DND-41 (cell line): Measurements from ENCODE around the gene FAM20C.

ENCODE experiments used
- ATAC-seq: fragments of 200-7000 bp; cut with Tn5 transposase; 3 replicates; pipeline ENCODE4 v1.9.1; 2021; ENCODE audit warnings: low read depth; ENCODE audit not compliant: insufficient read depth
- DNase-seq: peaks from one replicate; pipeline ENCODE4 v3.0.0-alpha.2; 2020
- H2AFZ ChIP-seq: 2 replicates; pipeline ENCODE4 v1.6.0; 2012; ENCODE audit warnings: low read depth, low read length
- H3K27ac ChIP-seq: 2 replicates; pipeline ENCODE4 v1.5.1; 2012; ENCODE audit warnings: low read length, inconsistent platforms
- H3K27me3 ChIP-seq: fragments of 200-600 bp; sonication (generic); 2 replicates; pipeline ENCODE4 v1.6.0; 2012; ENCODE audit warnings: low read length, mild to moderate bottlenecking, inconsistent platforms; ENCODE audit not compliant: insufficient read depth, poor library complexity
- H3K36me3 ChIP-seq: 2 replicates; pipeline ENCODE4 v1.5.1; 2012; ENCODE audit warnings: low read length, inconsistent platforms; ENCODE audit not compliant: insufficient read depth
- H3K4me1 ChIP-seq: 2 replicates; pipeline ENCODE4 v1.5.1; 2012; ENCODE audit warnings: mild to moderate bottlenecking, low read length; ENCODE audit not compliant: insufficient read depth
- H3K4me2 ChIP-seq: 2 replicates; pipeline ENCODE4 v1.6.0; 2012; ENCODE audit warnings: mild to moderate bottlenecking, moderate library complexity, low read length, inconsistent platforms; ENCODE audit not compliant: insufficient read depth
- H3K4me3 ChIP-seq, 2 experiments: fragments of 200-600 bp in 1 of 2; shearing (Covaris generic) in 1 of 2; 2 replicates each; pipeline ENCODE4 v1.5.1; 2012 to 2016; ENCODE audit warnings: inconsistent platforms in 2 of 2, low read length in 2 of 2, mild to moderate bottlenecking in 2 of 2, low read depth in 1 of 2, moderate library complexity in 1 of 2
- H3K79me2 ChIP-seq: 2 replicates; pipeline ENCODE4 v1.6.0; 2012; ENCODE audit warnings: low read length, inconsistent platforms; ENCODE audit not compliant: insufficient read depth
- H3K9ac ChIP-seq: 2 replicates; pipeline ENCODE4 v1.6.0; 2012; ENCODE audit warnings: low read depth, mild to moderate bottlenecking, inconsistent platforms, low read length, moderate library complexity
- H3K9me3 ChIP-seq: 2 replicates; pipeline ENCODE4 v1.5.1; 2012; ENCODE audit warnings: low read length, moderate library complexity, mild to moderate bottlenecking, inconsistent platforms; ENCODE audit not compliant: insufficient read depth, severe bottlenecking
- H4K20me1 ChIP-seq: 2 replicates; pipeline ENCODE4 v1.6.0; 2012; ENCODE audit warnings: low read length; ENCODE audit not compliant: insufficient read depth
- CTCF ChIP-seq: IDR thresholded peaks from 2 replicates; pipeline ENCODE4 v1.5.1; 2012; ENCODE audit warnings: borderline replicate concordance, low read length, moderate library complexity, mild to moderate bottlenecking; ENCODE audit not compliant: poor library complexity, severe bottlenecking; ENCODE audit errors: extremely low read depth
- EZH2 ChIP-seq: IDR thresholded peaks from 3 replicates; pipeline ENCODE4 v1.6.1; 2012; ENCODE audit warnings: borderline replicate concordance, low read depth, mild to moderate bottlenecking, moderate library complexity, low read length, inconsistent platforms; ENCODE audit not compliant: severe bottlenecking

The FAM20C gene

GRCh38 chr7:144454-144826 is 47.9 kb upstream of the FAM20C start:
- Histone ChIP-seq H3K9me3 (no peaks in the 10 kb centered on the region), H3K4me1 (no peaks in the 10 kb centered on the region), H3K36me3 (no peaks in the 10 kb centered on the region), H3K27me3 (peaks cover 9% of the 10 kb centered on the region), H4K20me1 (0 out of 2 replicates have a peak, but pooled peaks cover 2% of the 10 kb centered on the region), H3K27ac (no peak overlapping the region), H3K4me3 (no peak overlapping the region), H3K79me2 (no peaks in the 10 kb centered on the region), H3K4me2 (no peak overlapping the region), H3K9ac (no peak overlapping the region), H2AFZ (no peak overlapping the region)
- no peak for ATAC-seq
- no peak for TF ChIP-seq CTCF
- TF ChIP-seq EZH2: no peak
- DNase-seq: no peak

- DNase-seq: no peak
- H2AFZ ChIP-seq: no peak overlapping the region
- H3K79me2 ChIP-seq: no peaks in the 10 kb centered on the region
- no peaks in the 10 kb centered on the region for H4K20me1 ChIP-seq
- no peak overlapping the region for H3K4me3 ChIP-seq
- no peak overlapping the region for H3K9ac ChIP-seq
- H3K4me2 ChIP-seq: no peak overlapping the region
- no peaks in the 10 kb centered on the region for H3K4me1 ChIP-seq
- H3K9me3 ChIP-seq: no peaks in the 10 kb centered on the region
- TF ChIP-seq CTCF: no peak
- no peak for TF ChIP-seq EZH2
- peaks cover 9% of the 10 kb centered on the region for H3K27me3 ChIP-seq
- no peak overlapping the region for H3K27ac ChIP-seq
- no peak for ATAC-seq
- H3K36me3 ChIP-seq: no peaks in the 10 kb centered on the region
Measured at GRCh38 chr7:145863-146262, 46.5 kb upstream of the FAM20C start.

- no peak overlapping the region for H3K4me2 ChIP-seq
- no peaks in the 10 kb centered on the region for H3K79me2 ChIP-seq
- no peaks in the 10 kb centered on the region for H3K4me1 ChIP-seq
- H3K36me3 ChIP-seq: no peaks in the 10 kb centered on the region
- no peak overlapping the region for H2AFZ ChIP-seq
- no peak overlapping the region for H3K9ac ChIP-seq
- no peak for TF ChIP-seq CTCF
- TF ChIP-seq EZH2: no peak
- DNase-seq (no peak), ATAC-seq (no peak)
- no peak overlapping the region for H3K4me3 ChIP-seq
- H4K20me1 ChIP-seq: no peaks in the 10 kb centered on the region
- H3K27me3 ChIP-seq: peaks cover 9% of the 10 kb centered on the region
- H3K27ac ChIP-seq: no peak overlapping the region
- H3K9me3 ChIP-seq: no peaks in the 10 kb centered on the region
Measured at GRCh38 chr7:148543-148931, 43.8 kb upstream of the FAM20C start.
